HCT116 (cell line): Measurements from ENCODE around the gene PHF20. TPM values are rescaled to one million over a fixed set of nuclear protein-coding genes. Genes with fewer than 3 reads are reported as not detected.

ENCODE experiments used
- ATAC-seq: fragments of 200-7000 bp; cut with Tn5 transposase; 2 replicates; pipeline ENCODE4 v1.9.1; 2020; ENCODE audit warnings: mild to moderate bottlenecking, moderate library complexity
- BruUV-seq: library from RNA; stranded (reverse); fragments of 400-500 nt; replicated peaks from 2 replicates; lab custom pipeline; 2021; lab: Mats Ljungman, UMichigan
- CTCF ChIA-PET: fragments of 300-600 bp; sonication (Branson Sonifier 250); formaldehyde crosslinking; loops from one replicate; lab custom pipeline; 2021; ENCODE audit warnings: antibody characterized with exemption; lab: Charles Lee
- POLR2A ChIA-PET: fragments of 300-600, 350-600 bp; sonication (Branson Sonifier 250); formaldehyde crosslinking; loops from one replicate; lab custom pipeline; 2021; ENCODE audit warnings: antibody characterized with exemption; lab: Charles Lee
- RAD21 ChIA-PET, 2 experiments: fragments of 300-600 bp; sonication (Branson Sonifier 250); formaldehyde crosslinking; loops; one replicate each; lab custom pipeline; 2023; ENCODE audit warnings: low total read pairs in 2 of 2; ENCODE audit not compliant: uncharacterized antibody in 2 of 2, unreplicated experiment in 2 of 2, low non-redundant PET in 1 of 2; lab: Charles Lee
- DNase-seq: peaks from one replicate; pipeline ENCODE4 v3.0.0-alpha.2; 2010; ENCODE audit warnings: low read depth, low spot score
- H2AFZ ChIP-seq: fragments of 200-600 bp; shearing (Covaris generic), sonication (generic); 2 replicates; pipeline ENCODE4 v1.6.1; 2017; ENCODE audit warnings: low read depth, mixed run types, mixed read lengths, antibody characterized with exemption, low read length; ENCODE audit not compliant: poor library complexity, severe bottlenecking
- H3K27ac ChIP-seq: 2 replicates; pipeline ENCODE4 v1.5.1; 2012; ENCODE audit warnings: low read depth, low read length
- H3K27me3 ChIP-seq: fragments of 200-600 bp; sonication (generic); 2 replicates; pipeline ENCODE4 v1.6.1; 2016; ENCODE audit warnings: mixed run types, low read length, mixed read lengths; ENCODE audit not compliant: insufficient read depth
- H3K36me3 ChIP-seq, 2 experiments: fragments of 200-500 bp in 1 of 2; fragments of 200-600 bp in 1 of 2; sonication (Bioruptor generic) in 1 of 2; sonication (generic) in 1 of 2; 2 replicates each; pipeline versions ENCODE4 v1.5.1 to v1.6.1; 2014 to 2016; ENCODE audit warnings: low read length in 2 of 2, inconsistent platforms in 1 of 2, mixed read lengths in 1 of 2, mixed run types in 1 of 2; ENCODE audit not compliant: insufficient read depth in 2 of 2, control insufficient read depth in 1 of 2
- H3K4me1 ChIP-seq, 2 experiments: fragments of 200-600 bp in 1 of 2; sonication (generic) in 1 of 2; 2 replicates each; pipeline versions ENCODE4 v1.5.1 to v1.6.1; 2012 to 2017; ENCODE audit warnings: low read length in 2 of 2, inconsistent platforms in 1 of 2, mild to moderate bottlenecking in 1 of 2, mixed read lengths in 1 of 2, mixed run types in 1 of 2, moderate library complexity in 1 of 2; ENCODE audit not compliant: insufficient read depth in 2 of 2, control insufficient read depth in 1 of 2
- H3K4me2 ChIP-seq: fragments of 200-600 bp; sonication (generic); 2 replicates; pipeline ENCODE4 v1.6.1; 2017; ENCODE audit warnings: mixed run types, low read length, mixed read lengths
- H3K4me3 ChIP-seq, 2 experiments: fragments of 200-600 bp in 1 of 2; sonication (generic) in 1 of 2; replicated peaks in 1 of 2; 2 replicates each; pipeline ENCODE4 v1.5.1; 2011 to 2016; ENCODE audit warnings: low read length in 2 of 2, control low read depth in 1 of 2, low read depth in 1 of 2, mild to moderate bottlenecking in 1 of 2, mixed read lengths in 1 of 2, mixed run types in 1 of 2
- H3K79me2 ChIP-seq: fragments of 200-600 bp; sonication (generic); 2 replicates; pipeline ENCODE4 v1.6.1; 2017; ENCODE audit warnings: mild to moderate bottlenecking, mixed run types, low read length, moderate library complexity, mixed read lengths; ENCODE audit not compliant: insufficient read depth
- H3K9ac ChIP-seq: fragments of 200-600 bp; sonication (generic); 2 replicates; pipeline ENCODE4 v1.6.1; 2016; ENCODE audit warnings: low read length, mixed read lengths
- H3K9me2 ChIP-seq: fragments of 200-600 bp; sonication (generic), shearing (Covaris generic); 2 replicates; pipeline ENCODE4 v1.6.1; 2017; ENCODE audit warnings: mixed run types, mild to moderate bottlenecking, moderate library complexity; ENCODE audit not compliant: insufficient read depth
- H3K9me3 ChIP-seq, 2 experiments: fragments of 200-500 bp in 1 of 2; fragments of 200-600 bp in 1 of 2; sonication (Bioruptor generic) in 1 of 2; sonication (generic) in 1 of 2; 2 replicates each; pipeline ENCODE4 v1.6.1; 2014 to 2017; ENCODE audit warnings: low read length in 2 of 2, mixed read lengths in 2 of 2, inconsistent platforms in 1 of 2, low read depth in 1 of 2, mild to moderate bottlenecking in 1 of 2, mixed run types in 1 of 2, moderate library complexity in 1 of 2; ENCODE audit not compliant: control insufficient read depth in 1 of 2, insufficient read depth in 1 of 2
- H4K20me1 ChIP-seq: fragments of 200-600 bp; sonication (generic), shearing (Covaris generic); 2 replicates; pipeline ENCODE4 v1.6.1; 2017; ENCODE audit warnings: mixed run types, mild to moderate bottlenecking, moderate library complexity; ENCODE audit not compliant: insufficient read depth
- CBX3 ChIP-seq: IDR thresholded peaks from 2 replicates; pipeline ENCODE4 v1.6.1; 2012; ENCODE audit warnings: low read depth
- CEBPB ChIP-seq: IDR thresholded peaks from 2 replicates; pipeline ENCODE4 v1.6.1; 2012; ENCODE audit warnings: low read depth
- EGR1 ChIP-seq: IDR thresholded peaks from 2 replicates; pipeline ENCODE4 v1.6.1; 2012; ENCODE audit warnings: low read depth
- ELF1 ChIP-seq: IDR thresholded peaks from 2 replicates; pipeline ENCODE4 v1.6.1; 2012; ENCODE audit warnings: low read depth, borderline replicate concordance
- EZH2 ChIP-seq: fragments of 200-600 bp; sonication (generic); IDR thresholded peaks from 2 replicates; pipeline ENCODE4 v1.6.1; 2017; ENCODE audit warnings: antibody characterized with exemption, mixed run types
- EZH2phosphoT487 ChIP-seq: fragments of 200-600 bp; IDR thresholded peaks from 2 replicates; pipeline ENCODE4 v1.6.1; 2018; ENCODE audit warnings: antibody characterized with exemption, borderline replicate concordance
- FOSL1 ChIP-seq: IDR thresholded peaks from 2 replicates; pipeline ENCODE4 v1.6.1; 2012; ENCODE audit warnings: low read depth
- MAX ChIP-seq: IDR thresholded peaks from 2 replicates; pipeline ENCODE4 v1.6.1; 2012
- POLR2A ChIP-seq: IDR thresholded peaks from 2 replicates; pipeline ENCODE4 v1.7.0; 2011; ENCODE audit warnings: borderline replicate concordance; ENCODE audit not compliant: insufficient read depth, insufficient read length; ENCODE audit errors: extremely low read depth
- SIN3A ChIP-seq: IDR thresholded peaks from 2 replicates; pipeline ENCODE4 v1.6.1; 2012; ENCODE audit warnings: low read depth
- SP1 ChIP-seq: IDR thresholded peaks from 2 replicates; pipeline ENCODE4 v1.6.1; 2012; ENCODE audit warnings: low read depth
- TCF7L2 ChIP-seq: IDR thresholded peaks from 2 replicates; pipeline ENCODE4 v1.7.0; 2011; ENCODE audit warnings: borderline replicate concordance, inconsistent platforms; ENCODE audit not compliant: insufficient read depth, insufficient read length; ENCODE audit errors: extremely low read depth
- YY1 ChIP-seq: IDR thresholded peaks from 2 replicates; pipeline ENCODE4 v1.6.1; 2011; ENCODE audit warnings: low read length, low read depth, moderate library complexity, mild to moderate bottlenecking; ENCODE audit not compliant: insufficient replicate concordance; ENCODE audit errors: extremely low read depth
- ZFX ChIP-seq: fragments of 450-650 bp; IDR thresholded peaks from 2 replicates; pipeline ENCODE4 v1.6.1; 2017
- ZNF274 ChIP-seq: fragments of 200-500 bp; sonication (Bioruptor generic); IDR thresholded peaks from 2 replicates; pipeline ENCODE4 v1.6.1; 2014; ENCODE audit warnings: mild to moderate bottlenecking, low read depth, low read length, inconsistent platforms
- intact Hi-C: fragments of 100-400 bp; cut with micrococcal nuclease; formaldehyde crosslinking; loops from 2 replicates; pipeline ENCODE4 v1.10.0; 2022
- total RNA-seq: library from RNA; stranded (reverse); gene quantifications from one replicate; pipeline ENCODE4 v1.2.1, GENCODE V29; 2021; ENCODE audit not compliant: unreplicated experiment
- TF ChIP-seq, protein P1 (sequence below), 3 experiments: fragments of 200-600 bp in 1 of 3; sonication (generic) in 1 of 3; IDR thresholded peaks in 2 of 3; conservative IDR thresholded peaks in 1 of 3; 2 replicates each; pipeline ENCODE4 v1.5.1; 2012 to 2017; ENCODE audit warnings: low read depth in 2 of 3, low read length in 2 of 3, antibody characterized with exemption in 1 of 3, borderline replicate concordance in 1 of 3, control low read depth in 1 of 3, mild to moderate bottlenecking in 1 of 3, mixed read lengths in 1 of 3, mixed run types in 1 of 3, moderate library complexity in 1 of 3; ENCODE audit not compliant: insufficient read depth in 1 of 3

PHF20 gene
- total RNA-seq, 1 experiment from 2014 or later = 40.8 TPM

DNA sequence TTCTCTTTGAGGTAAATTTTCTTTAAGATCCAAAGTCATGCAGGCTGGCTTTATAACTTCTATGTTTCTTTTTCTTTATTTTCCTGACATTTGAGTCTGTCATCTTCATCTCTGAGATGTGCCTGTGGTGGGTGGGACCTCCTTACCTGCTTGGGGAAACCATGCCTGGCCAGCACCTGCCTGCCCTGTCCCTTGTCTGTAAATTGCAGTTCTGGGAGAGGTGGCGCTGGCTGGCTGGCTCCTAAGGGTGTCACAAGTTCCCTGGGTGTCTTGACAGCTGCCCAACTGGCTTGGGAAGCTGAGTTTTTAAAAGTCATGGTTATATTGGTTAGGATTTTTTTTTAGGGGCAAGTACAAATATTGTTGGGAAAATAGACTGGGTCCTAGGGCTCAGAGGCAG, 146.2 kb downstream of the PHF20 start (continued):
- TF ChIP-seq MAX (no peak), YY1 (no peak), SIN3A (no peak), CBX3 (no peak)

GRCh38 chr20:35920523-35920922, 148.7 kb downstream of the PHF20 start:
- CTCF ChIA-PET = no interaction called here
- POLR2A ChIA-PET = no interaction called here
- Histone ChIP-seq H2AFZ (no peak overlapping the region), H3K79me2 (no peaks in the 10 kb centered on the region), H3K9me3 (no peaks in the 10 kb centered on the region), H4K20me1 (no peaks in the 10 kb centered on the region), H3K27ac (no peak overlapping the region), H3K4me3 (no peak overlapping the region), H3K4me2 (no peak overlapping the region), H3K27me3 (no peaks in the 10 kb centered on the region), H3K36me3 (no peaks in the 10 kb centered on the region), H3K9me2 (no peaks in the 10 kb centered on the region), H3K4me1 (no peaks in the 10 kb centered on the region), H3K9ac (no peak overlapping the region)
- RAD21 ChIA-PET = no interaction called here
- DNase-seq (no peak), ATAC-seq (no peak)
- intact Hi-C loops = no loop called here
- TF ChIP-seq EZH2phosphoT487 (no peak), FOSL1 (no peak), POLR2A (no peak), ZFX (no peak), CEBPB (no peak)
- no TSS peak for BruUV-seq

GRCh38 chr20:35929301-35929700, 157.5 kb downstream of the PHF20 start:
- no TSS peak for BruUV-seq

More at GRCh38 chr20:35929301-35929700, 157.5 kb downstream of the PHF20 start:
- Histone ChIP-seq H3K9me3 (no peaks in the 10 kb centered on the region), H3K27ac (no peak overlapping the region), H3K4me1 (no peaks in the 10 kb centered on the region), H4K20me1 (no peaks in the 10 kb centered on the region), H3K9me2 (no peaks in the 10 kb centered on the region), H3K27me3 (no peaks in the 10 kb centered on the region), H3K4me3 (no peak overlapping the region), H3K79me2 (no peaks in the 10 kb centered on the region), H2AFZ (no peak overlapping the region), H3K36me3 (0 out of 4 replicates have a peak, but pooled peaks cover 0 to 3% of the 10 kb centered on the region in 2 experiments), H3K4me2 (no peak overlapping the region), H3K9ac (no peak overlapping the region)
- ChIA-PET CTCF (no interaction called here), RAD21 (no interaction called here), POLR2A (no interaction called here)
- TF ChIP-seq TCF7L2 = no peak
- TF ChIP-seq, protein P1, sequence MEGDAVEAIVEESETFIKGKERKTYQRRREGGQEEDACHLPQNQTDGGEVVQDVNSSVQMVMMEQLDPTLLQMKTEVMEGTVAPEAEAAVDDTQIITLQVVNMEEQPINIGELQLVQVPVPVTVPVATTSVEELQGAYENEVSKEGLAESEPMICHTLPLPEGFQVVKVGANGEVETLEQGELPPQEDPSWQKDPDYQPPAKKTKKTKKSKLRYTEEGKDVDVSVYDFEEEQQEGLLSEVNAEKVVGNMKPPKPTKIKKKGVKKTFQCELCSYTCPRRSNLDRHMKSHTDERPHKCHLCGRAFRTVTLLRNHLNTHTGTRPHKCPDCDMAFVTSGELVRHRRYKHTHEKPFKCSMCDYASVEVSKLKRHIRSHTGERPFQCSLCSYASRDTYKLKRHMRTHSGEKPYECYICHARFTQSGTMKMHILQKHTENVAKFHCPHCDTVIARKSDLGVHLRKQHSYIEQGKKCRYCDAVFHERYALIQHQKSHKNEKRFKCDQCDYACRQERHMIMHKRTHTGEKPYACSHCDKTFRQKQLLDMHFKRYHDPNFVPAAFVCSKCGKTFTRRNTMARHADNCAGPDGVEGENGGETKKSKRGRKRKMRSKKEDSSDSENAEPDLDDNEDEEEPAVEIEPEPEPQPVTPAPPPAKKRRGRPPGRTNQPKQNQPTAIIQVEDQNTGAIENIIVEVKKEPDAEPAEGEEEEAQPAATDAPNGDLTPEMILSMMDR (IDR thresholded peaks at IDR 0.05 in 2 of 3, conservative IDR thresholded peaks at IDR 0.05 in 1 of 3; ENCODE audit: borderline replicate concordance in 1 of 3, insufficient read depth in 1 of 3, low read depth in 2 of 3, low read length in 2 of 3) = no peak
- TF ChIP-seq YY1 = no peak
- TF ChIP-seq SP1 = no peak
- no peak for TF ChIP-seq EGR1
- no peak for TF ChIP-seq MAX
- TF ChIP-seq EZH2 = no peak
- no peak for TF ChIP-seq ZNF274
- no peak for TF ChIP-seq CEBPB
- no peak for TF ChIP-seq ELF1
- intact Hi-C loops = no loop called here
- ATAC-seq (no peak), DNase-seq (no peak)
